Measurements from ENCODE around the gene FOXC1.

FOXC1 gene

GRCh38 chr6:1636272-1636825 lies 26.6 kb downstream of the FOXC1 start:
- no peak for TF ChIP-seq CTCF (conservative IDR thresholded peaks at IDR 0.05)
- H3K27ac ChIP-seq, result no peak overlapping the region

DNA sequence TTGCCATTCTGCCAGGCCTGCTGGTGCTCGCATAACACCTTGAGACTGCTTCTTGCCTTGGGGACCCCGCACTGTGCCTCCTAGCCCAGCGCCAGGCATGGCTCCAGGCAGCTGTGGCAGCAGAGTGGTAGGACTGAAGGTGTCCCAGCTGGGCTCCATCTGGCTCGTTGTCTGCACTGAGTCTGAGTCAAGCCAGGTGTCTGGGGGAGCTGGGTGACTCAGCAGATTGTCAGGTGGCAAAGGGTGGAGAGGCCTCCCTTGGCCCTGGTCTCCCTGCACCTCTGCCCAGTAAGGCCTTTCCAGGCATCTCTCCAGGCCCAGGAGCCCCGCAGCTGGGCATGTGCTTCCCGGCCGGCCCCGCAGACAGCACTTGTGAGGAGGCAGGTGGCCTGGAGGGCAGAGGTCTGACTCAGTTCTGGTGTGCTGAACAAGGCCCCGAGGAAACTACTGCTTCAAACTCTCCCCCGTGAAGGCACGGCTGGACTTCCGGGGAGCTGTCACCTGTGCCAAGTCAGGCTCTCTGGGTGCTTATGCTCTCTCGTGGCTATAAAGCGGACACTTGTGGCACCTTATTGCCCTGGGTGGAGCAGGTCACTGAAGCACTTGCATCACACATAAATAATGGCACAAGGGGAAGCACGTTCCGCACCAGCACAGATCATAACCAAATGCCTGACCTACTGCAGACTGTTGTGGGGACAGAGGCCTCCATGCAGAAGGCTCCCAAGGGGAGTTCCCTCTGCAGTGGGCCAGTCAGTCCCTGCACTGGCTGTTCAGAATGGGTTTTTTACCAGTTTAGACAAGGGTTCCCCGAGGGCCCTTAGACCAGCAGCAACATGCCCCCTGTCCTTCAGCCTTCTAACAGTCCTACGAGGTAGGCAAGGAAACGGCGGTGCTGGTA lies 27.5 kb downstream of the FOXC1 start:
- no peak overlapping the region for H3K27ac ChIP-seq
- no peak for TF ChIP-seq CTCF (conservative IDR thresholded peaks at IDR 0.05)

- H3K27ac ChIP-seq, result no peak overlapping the region
- no peak for TF ChIP-seq CTCF (conservative IDR thresholded peaks at IDR 0.05)
Observed at GRCh38 chr6:1639430-1639829, 29.7 kb downstream of the FOXC1 start.

- H3K27ac ChIP-seq, result no peak overlapping the region
- TF ChIP-seq CTCF (conservative IDR thresholded peaks at IDR 0.05), result no peak
Observed at GRCh38 chr6:1640476-1640875, 30.8 kb downstream of the FOXC1 start.

- H3K27ac ChIP-seq, result no peak overlapping the region
- no peak for TF ChIP-seq CTCF (conservative IDR thresholded peaks at IDR 0.05)
Observed at GRCh38 chr6:1641343-1641885, 31.7 kb downstream of the FOXC1 start.

- no peak overlapping the region for H3K27ac ChIP-seq
Observed at GRCh38 chr6:1643111-1643510, 33.4 kb downstream of the FOXC1 start.

More at GRCh38 chr6:1643111-1643510, 33.4 kb downstream of the FOXC1 start:
- no peak for TF ChIP-seq CTCF (conservative IDR thresholded peaks at IDR 0.05)
